Activated CD8-positive, alpha-beta memory T cell treated with anti-CD3 and anti-CD28 coated beads, Interleukin-2, amount 50 U/mL, for 24 hours (primary cell): ENCODE data around the gene MYO16.

Experiments used
- DNase-seq: peaks from one replicate; pipeline ENCODE4 v3.0.0-alpha.2; 2020; ENCODE audit errors: extremely low read depth

MYO16 gene

GRCh38 chr13:108797354-108797753 lies 167.9 kb downstream of the MYO16 start:
- DNase-seq, result no peak

- DNase-seq, result no peak
Observed at GRCh38 chr13:108807841-108808240, 178.4 kb downstream of the MYO16 start.

DNA sequence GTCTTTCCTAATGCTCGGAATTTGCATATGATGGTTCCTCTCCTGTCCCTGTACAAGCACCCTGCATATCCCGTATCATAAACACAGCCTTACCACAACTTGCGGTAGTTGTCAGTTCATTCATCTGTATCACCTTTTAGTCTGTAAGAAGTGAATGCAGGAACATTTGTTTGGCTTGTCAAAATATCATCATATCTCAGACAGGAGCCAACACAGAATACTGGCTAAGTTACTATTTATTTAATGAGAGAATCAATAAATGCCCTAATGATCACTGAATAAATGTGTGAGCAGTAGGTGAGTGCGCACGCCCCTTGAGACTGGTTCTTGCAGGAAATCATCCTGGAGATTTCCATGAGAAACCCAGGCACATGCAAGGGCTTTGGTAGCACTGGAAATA lies 182.8 kb downstream of the MYO16 start:
- no peak for DNase-seq

DNA sequence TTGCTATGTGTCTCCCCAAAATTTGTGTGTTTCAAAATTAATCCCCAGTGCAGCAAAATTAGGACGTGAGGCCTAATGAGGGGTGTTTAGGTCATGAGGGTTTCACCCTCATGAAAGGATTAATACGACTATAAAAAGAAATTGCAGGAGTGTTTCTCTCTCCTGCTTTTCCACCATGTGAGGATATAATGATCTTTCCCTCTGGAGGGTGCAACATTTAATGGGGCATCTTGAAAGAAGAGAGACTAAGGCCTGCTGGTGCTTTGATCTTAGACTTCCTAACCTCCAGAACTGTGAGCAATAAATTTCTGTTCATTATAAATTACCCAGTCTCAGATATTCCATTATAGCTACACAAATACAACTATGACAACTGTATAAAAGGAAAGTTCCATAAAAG lies 183.2 kb downstream of the MYO16 start:
- DNase-seq, result no peak

- DNase-seq, result no peak
Observed at GRCh38 chr13:108813587-108814170, 184.3 kb downstream of the MYO16 start.

- no peak for DNase-seq
Observed at GRCh38 chr13:108816375-108816774, 187.0 kb downstream of the MYO16 start.

DNA sequence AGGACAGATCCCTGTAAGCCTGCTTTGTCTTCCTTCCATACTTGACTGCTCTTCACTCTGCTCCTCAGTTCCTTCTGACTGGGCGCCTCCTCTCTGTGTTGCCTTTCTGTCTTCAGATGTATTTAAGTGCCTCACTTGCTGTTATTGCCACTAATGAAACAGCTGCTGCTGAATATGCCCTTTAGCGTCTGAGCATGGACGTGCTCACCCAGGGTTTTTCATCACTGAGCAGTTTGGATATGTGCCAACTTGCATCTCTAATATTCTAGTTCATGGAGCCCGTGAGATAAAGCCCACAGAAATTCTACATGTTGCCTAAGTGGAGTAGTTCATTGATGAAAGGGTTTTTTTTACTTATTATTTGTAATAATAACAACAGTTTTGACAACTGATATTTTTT lies 198.2 kb downstream of the MYO16 start:
- no peak for DNase-seq

DNA sequence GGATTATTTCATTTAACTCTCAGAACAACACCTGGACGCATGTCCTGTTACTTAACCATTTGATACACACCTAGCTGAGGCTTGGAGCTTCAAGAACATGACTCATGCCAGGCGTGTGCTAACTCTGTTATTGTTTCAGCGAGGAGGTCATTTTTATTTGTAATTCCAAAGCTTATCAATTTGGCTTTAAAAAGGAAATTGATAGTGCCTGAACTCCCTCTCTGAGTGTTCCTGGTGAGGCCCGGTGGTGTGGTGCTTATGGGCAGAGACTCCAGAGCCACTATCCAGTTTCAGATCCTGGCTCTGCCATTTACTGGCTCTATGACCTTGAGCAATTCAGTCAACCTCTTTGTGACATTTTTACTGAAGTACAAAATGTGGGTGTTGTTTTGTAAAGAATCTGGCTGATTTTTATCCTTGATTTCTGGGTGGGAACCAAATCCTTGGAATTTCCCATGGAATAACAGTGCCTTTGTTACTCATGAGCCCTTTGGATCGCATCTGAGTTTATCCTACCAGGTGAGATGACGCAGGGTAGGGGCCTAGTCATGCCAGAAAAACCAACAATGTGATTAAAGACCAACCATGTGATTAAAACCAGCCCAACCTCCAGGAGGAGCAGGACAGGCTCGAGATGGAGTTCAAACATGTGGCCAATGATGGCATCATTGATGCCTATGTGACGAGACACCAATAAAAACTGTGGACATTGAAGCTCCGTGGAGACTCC lies 198.8 kb downstream of the MYO16 start:
- DNase-seq, result no peak

GRCh38 chr13:108830916-108831315 lies 201.5 kb downstream of the MYO16 start:
- DNase-seq, result no peak

DNA sequence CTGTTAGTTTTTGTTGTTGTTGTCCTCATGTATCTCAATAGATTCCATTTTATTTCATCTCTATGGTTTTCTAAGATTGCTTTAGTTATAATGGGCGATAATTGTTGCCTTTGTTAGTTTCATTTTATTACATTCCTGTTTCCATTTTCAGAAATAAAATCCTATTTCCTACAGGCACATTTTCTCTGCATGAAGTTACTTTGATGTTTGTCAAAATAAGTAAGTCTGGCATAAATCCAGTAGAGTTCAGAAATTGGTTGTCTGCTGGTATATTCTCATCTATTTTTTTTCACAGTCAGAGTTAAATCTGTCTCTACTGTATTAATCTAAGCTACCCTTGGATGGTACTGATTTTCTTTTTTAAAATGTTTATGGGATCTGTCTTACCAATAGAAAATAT lies 204.1 kb downstream of the MYO16 start:
- no peak for DNase-seq

GRCh38 chr13:108834193-108834592 lies 204.8 kb downstream of the MYO16 start:
- no peak for DNase-seq

- no peak for DNase-seq
Observed at GRCh38 chr13:108835083-108835482, 205.7 kb downstream of the MYO16 start.

DNA sequence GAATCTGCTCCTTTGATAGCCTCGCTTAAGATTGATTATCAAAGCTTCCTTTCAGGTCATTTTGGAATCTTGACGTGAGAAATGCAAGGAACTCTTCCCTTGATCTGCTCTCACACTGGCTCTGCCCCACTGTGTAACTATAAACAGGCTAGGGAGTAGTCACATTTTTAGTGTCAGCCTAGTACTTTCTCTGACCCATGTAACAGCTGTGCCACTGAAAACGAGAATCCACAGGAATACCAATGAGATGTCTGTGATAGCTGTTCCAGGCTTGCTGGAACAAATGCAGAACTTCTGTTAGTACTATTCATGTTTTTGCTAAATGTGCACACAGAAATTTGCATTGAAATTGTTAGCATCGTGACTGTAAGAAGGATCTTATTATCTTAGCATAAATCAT lies 221.3 kb downstream of the MYO16 start:
- no peak for DNase-seq

DNA sequence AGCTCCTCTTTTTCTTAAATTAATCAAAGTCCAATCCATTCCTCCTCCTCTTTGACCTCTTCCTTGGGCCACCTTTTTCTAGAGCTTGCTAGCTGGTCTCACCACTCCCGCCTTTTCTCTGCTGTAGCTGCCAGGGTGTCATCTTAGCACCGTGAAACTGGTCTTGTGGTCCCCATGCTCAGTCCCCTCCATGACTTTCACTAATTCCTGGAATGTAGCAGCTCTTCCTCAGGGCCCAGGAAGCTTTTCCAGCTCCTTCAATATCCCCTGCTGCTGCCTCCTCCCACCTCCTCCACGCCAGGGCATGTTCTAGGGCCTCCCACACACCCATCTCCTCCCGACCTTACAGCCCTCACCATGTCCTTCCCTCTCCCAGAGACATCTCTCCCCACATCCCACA lies 222.2 kb downstream of the MYO16 start:
- no peak for DNase-seq

DNA sequence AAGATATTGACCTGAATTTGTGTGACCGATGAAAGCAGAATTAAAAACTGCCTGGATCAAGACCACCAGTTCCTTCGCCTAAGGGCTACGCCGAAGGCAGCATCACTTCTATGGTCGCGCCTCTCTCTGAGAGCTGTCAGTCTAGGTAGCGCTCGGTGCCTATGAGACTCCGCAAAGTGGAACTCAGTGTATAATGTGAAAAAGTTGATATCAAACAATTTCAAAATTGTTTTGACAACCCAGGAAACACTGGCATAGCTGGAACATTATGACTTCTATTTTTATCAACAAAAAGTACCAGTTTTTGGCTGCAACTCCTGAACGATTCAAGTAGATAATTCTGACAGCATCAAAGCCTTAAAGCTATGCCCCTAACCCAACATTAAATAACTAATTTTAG lies 223.6 kb downstream of the MYO16 start:
- no peak for DNase-seq

GRCh38 chr13:108855737-108856387 lies 226.5 kb downstream of the MYO16 start:
- DNase-seq, result no peak

DNA sequence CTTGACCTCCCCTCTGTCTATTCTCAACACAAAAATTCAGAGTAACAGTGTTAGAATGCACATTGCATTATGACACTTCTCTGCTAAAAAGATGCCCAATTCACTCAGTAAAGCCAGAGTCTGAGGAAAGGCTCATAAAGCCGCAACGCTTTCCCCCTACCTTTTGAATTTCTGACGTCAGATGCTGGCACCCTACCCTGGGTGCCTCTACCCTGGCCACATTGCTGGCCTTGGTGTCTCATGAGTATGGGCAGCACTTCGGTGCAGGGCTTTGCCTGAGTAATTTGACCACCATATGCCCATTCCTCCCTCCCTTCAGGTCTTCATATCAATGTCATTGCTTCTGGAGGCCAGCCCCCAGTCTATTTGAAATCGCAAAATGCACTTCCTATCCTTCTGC lies 229.3 kb downstream of the MYO16 start:
- DNase-seq, result no peak

DNA sequence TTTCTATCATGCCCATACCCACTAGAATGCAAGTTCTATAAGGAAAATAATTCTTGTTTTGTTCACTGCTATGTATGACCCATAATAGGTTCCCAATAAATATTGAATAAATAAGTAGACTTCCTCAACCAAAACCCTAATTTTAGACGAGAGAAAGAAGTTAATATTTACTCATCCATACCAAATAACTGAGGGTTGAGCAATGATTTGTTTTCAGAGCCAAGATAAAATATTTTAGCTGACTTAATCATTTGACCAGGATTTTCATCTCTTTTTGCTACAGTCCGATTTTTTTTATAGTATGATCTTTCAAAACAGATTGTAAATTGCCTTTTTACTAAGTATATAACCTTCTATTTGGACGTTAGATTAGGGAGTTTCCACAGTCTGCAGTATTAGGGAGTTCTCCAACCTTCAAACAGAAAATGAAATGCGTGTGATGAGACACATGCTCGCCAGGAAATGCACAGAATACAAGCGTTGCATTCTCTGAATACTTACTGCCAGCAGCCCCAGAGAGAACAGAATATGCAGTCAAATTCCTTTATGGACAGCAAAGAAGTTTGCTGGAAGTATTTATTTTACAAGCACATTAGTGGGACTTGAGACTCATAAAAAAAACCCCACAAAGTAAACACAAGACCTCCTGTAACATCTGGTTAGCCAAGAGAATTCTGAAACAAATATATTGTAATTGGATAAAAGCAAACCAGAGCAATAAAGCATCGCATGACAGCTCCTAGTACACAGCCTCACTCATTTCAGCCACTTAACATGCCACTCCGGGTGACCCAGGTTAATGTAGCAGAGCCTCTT lies 230.0 kb downstream of the MYO16 start:
- DNase-seq, result no peak

DNA sequence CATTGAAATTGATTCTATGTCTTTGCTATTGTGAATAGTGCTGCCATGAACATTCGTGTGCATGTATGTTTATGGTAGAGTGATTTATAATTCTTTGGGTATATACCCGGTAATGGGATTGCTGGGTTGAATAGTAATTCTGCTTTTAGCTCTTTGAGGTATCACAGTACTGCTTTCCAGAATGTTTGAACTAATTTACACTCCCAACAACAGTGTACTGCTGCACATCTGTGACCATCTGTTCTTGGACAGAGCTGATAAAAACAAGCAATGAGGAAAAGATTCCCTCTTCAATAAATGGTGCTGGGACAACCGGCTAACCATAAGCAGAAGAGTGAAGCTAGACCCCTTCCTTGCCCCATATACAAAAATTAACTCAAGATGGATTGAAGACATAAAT lies 231.0 kb downstream of the MYO16 start:
- DNase-seq, result no peak

DNA sequence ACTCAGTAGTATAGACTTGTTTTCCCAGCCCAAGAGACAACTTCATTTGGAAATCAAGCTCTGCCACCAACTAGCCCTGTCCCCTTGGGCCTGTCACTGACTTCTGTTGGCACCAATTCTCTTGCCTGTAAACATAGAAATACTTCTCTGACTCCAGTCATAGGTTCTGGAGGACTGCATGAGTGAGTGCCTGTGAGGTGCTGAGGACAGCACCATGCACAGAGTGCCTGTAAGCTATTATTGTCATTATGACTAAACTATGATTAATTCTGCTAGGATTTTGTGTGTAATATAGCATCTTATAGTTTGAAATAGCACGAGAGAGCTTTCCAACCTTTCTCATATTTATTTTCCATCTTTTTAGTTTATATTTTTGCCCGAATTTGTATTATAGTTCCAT lies 247.9 kb downstream of the MYO16 start:
- DNase-seq, result no peak

DNA sequence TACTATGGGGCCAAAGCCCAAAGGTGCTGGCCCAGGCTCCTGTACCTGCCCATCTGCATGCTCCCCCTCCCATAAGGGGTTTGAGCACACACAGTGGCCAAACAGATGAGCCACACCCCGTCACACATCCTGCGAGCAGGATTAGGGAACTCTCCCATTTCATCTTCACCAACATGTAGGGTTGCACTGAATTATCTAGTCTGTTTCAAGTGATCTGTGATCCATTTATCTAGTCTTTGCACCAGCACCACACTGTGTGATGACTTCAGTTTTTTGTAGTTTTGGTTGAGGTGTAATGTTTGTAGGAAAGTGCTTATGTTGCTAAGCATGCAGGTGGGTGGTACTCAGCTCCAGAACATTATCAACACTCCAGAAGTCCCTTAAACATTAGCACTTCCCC lies 249.3 kb downstream of the MYO16 start:
- DNase-seq, result no peak

- DNase-seq, result no peak
Observed at GRCh38 chr13:108889324-108889984, 260.0 kb downstream of the MYO16 start.
